HG02885 (cell line): Measurements from ENCODE around the gene PLA2G4E.

Source experiments
- ATAC-seq: cut with Tn5 transposase; IDR thresholded peaks from one replicate; pipeline ENCODE4 v1.9.1; 2021; ENCODE audit warnings: mild to moderate bottlenecking; ENCODE audit not compliant: unreplicated experiment, poor library complexity

The PLA2G4E gene

DNA sequence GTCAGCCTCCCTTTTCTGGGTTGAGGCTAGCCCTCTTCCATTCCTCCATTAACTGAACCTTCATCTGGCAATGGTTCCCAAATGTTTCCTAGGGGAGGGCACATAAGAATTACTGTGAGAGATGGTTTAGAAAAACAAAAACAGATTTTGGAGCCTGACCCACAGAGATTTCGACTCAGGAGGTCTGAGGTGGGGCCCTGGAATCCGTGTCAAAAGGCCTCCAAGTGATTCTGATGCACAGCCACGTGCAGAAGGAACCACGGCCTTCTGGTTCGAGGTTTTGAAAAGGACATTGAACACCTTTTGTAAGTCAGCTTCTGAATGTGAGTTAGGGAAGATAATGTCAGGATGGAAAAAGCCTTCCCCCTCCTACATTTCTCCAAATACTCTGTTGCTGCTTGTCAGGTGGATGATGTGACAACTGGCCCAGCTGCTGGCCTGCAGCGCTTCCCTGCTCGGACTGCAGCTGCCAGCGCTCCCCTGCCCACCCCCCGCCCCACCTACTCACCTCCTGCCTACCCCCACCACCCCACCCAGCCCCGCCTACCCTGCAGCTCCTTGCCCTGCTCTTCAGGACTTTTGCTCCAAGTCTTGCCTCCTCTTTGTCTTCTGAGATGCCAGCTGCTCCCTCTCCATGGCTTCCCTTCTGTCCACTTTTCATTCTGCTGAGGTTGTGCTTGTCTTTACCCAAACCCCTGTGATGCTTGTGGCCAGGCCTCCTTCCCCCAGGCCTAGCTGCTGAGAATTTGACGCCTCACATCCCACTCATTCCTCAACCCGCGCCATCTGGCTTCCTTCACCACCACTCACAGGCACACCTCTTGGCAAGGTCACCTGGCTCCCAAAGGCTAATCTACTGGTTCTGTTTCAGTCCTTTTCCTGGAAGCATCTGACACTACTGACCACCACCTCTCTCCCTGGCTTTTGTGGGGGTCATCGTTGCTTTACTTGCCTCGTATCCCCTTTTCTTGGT, 55.1 kb downstream of the PLA2G4E start:
- ATAC-seq, result no peak

DNA sequence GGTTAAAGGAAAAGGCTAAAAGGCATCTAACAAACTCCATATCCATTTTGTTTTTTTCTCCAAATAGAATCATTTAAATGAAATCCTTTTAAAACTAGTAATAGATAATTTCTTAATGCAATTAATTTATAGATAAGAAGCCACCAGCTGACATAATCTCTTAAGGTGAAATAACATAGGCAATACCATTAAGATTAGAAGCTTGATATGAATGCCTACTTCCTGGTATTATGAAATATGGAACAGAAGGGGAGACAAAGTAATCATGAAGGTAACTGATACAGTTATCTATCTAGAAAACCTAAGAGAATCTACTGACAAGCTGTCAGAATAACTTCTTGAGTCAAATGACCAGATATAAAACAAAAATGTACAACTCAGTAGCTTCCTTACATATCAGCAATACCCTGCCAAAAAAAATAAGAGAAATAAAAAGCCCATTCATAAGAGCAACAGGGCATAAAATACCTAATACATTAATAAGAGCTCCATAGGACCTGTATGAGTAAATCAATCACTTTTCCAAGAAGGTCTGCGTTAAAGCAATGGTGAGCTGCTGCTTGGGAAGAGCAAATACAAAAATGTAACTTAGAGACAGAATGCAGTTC, 59.1 kb downstream of the PLA2G4E start:
- no peak for ATAC-seq

DNA sequence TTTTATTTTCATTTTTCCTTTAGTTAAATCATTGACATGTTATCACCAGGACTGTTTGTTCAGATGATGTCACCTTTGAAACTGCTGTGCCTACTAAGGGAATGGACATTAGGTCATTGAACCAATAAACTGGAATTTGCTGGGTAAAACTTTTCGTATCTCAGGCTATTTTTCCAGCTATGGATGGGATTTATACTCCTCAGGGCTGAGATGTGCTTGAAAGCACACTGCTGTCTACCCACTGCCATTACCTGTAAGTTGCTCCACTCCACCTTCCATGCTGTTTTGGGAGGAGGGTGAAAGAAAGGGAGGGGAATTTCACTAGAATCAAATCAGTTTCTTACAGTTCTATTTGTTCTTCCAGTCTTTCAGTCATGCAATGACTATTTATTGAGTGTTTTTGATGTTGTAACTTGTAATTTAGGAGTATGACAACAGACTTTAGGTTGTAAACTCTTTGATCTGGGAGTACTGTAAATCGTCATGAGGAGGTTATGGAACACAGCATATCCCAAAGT, 59.8 kb downstream of the PLA2G4E start:
- ATAC-seq, result no peak

DNA sequence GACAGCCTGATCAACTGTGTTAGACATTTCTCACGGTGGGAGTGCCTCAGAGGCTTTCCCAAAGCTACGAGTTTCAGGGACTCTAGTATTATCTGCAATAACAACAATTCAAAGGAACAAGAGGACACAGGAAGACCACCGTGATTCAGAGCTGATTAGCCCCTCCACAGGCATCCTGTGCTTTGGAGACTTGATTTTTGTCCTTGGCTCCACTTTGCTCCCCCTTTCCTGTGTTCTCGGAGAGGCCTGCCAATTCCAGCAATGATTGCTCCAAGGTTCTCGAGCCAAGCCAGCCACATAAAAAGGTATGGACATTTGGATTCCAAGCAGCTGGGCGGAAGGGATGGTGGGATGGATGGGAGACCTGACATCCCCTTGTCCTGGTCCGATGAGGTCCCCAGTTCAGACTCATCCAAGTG, 62.8 kb downstream of the PLA2G4E start:
- ATAC-seq, result no peak

DNA sequence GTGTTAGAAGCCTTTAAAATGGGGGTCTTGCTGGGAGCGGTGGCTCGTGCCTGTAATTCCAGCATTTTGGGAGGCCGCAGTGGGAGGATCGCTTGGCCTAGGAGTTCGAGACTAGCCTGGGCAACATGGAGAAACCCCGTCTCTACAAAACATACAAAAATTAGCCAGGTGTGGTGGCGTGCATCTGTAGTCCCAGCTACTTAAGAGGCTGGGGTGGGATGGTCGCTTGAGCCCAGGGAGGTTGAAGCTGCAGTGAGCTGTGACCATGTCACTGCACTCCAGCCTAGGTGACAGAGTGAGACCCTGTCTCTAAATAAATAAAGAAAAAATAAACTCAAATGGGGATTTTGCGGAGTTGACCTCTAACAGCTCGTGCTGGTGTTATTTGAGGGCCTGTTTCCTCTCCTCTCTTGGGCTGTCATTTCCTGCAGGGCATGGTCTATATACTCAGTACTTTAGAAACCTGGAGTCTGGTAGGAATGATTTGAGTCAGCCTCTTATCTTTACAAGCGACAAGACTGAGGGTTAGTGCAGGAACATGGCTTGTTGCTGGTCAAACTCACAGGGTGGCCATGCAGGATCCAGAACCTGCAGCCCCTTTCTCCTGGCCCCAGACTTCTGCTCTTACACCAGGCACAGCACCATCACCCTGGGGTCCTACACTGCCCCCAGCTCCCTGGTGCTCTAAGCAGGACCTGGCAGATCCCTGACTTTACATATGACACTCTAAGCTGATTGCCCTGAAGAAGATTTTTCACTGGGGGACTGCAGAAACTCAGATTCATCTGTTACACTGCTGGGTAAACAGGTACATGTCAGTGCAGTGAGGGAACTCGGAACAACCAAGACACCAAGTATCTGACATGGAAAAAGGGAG, 63.6 kb downstream of the PLA2G4E start:
- peak; percentile 77 for ATAC-seq

DNA sequence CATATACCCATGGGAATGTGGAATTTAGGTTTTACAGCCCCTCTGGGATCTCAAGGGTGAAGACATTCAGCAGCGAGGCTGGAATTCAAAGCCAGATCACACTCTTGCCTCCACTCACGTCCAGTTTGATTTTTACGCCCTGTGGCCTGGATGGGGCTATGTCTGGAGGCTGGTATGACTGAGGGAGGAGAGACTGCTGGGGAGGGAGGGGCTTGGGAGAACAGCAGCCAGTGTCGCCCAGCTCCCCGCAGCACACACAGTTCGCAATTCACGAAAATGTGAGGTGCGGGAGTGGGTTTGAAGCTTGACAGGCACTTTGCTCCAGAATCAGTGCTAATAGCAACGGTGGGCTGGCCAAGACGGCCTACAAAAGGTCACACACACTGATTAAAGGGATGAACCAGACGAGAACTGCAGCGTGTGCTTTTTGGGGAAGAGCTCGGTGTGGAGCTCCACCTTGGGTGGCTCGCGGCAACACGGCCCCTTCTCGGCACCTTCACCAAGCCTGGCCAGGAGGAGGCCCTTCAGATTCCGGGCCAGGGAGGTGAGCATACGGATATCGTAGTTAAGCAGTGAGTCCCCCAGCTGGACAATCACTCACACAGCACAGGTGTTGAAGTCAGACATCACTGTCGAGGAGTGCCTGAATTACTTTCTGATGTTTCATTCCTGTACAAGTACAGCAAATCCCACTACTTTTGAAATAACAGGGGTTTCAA, 64.9 kb downstream of the PLA2G4E start:
- ATAC-seq, result no peak

DNA sequence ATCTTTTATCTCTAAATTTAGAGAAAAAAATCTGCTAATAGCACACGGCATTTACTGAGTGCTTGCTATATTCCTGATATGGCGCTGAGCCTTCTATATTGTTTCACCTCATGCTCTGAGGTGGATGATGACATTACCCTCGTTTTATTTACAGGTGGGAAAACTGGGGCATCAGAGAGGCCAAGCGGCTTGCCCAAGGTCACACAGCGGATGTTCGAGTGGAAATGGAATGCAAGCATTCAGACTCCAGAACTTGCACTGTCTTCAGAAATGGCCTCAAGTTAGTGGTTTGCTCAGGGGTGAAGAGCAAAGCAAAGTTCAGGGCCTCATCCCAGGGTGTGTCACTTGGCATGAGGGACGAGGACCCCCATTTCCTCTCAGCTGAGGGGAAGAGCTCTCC, 65.7 kb downstream of the PLA2G4E start:
- ATAC-seq, result no peak

DNA sequence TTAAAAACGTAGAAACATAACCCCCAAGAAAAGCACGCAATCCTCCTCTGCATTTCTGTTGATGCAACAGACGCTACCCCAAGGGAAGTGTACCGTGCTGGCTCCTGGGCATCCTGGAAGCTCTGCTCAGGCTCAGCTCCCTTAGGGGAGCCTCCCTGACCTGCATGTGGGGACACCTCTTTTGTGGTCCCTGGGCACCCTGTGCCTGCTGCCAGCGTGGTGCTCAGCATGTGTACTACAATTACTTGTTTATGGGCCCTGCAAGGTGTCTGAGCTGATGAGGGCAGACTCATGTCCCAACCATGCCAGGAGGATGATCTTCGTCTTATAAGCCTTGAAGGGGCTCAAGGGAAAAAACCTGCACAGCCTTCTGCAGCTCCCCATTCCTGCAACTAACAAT, 66.8 kb downstream of the PLA2G4E start:
- ATAC-seq, result no peak

DNA sequence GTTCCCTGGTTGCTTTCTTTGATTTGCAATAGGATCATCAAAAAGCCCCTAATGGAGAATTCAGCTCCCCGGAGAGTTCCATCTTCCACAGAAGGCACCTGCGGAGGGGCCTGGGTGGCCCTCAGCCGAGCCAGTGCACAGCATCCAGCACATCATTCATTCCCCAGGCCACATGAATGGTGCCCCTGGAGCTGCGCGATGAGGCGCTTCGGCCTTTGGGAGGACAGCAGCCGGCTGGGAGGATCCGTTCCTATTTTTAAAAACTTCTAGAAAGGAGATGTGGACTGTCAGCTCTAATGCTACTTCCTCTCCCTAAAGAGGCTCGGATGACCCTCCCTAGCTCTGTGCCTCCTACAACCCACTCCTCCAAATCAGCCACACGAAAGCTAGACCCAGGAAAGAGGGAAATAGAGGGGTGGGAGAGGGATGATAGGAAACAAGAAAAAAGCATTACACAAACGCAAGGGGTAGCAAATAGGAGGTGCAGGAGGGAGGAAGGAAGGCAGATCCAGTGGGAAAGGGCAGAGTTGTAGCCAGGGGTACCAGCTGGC, 68.8 kb downstream of the PLA2G4E start:
- no peak for ATAC-seq

DNA sequence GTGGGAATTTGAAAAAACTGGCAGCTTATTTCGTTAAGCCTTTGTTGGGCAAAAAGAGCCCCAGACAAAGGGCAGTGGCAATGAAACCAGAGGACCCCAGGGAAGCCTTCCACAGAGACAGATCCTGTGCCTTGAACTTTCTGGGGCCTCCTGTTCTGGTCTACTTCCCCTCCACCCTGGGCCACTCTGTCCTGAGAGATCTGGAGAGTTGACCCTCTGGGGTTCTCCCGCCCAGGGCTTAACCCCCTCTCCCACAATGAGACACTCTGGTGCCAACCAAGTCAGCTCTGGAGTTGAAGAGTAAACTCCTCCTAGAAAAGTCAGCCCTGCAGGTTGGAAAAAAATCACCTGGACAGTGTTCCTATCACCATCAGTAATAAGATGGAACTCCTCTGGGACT, 69.3 kb downstream of the PLA2G4E start:
- ATAC-seq, result no peak

DNA sequence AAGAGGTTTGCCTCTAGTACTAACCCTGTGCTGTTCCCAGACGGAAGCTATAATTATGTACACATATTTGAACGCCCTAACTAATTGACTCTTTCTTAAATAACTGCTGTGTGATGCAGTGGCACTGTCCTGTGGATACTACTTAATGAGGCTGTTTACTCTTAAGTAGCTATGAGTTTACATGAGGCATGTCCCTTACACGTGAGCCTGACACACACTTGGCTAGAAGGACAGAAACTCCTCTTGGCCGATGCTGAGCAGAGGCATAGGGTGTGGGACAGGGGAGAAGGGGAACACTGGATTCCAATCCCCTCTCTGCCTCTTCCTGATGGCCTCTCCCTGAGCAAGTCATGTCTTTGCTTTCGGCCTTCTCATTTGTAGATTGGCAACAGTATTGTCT, 70.4 kb downstream of the PLA2G4E start:
- ATAC-seq, result no peak

DNA sequence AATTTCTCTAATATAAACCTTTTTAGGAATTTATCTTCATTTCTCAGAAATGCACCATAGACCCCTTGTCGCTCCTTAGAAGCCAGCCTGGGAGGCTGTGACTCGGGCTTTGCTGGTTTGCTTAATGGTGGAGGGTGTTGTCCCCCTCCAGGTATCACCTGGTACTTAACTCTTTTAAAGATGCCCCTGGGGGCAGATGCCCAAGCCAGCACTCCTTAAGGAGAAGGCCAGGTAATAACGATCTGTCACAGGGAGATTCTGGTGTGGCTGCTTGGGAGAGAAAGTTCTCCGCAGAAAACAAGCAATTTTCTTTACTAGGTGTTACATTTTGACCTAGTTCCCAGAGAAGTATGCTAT, 70.7 kb downstream of the PLA2G4E start:
- no peak for ATAC-seq

DNA sequence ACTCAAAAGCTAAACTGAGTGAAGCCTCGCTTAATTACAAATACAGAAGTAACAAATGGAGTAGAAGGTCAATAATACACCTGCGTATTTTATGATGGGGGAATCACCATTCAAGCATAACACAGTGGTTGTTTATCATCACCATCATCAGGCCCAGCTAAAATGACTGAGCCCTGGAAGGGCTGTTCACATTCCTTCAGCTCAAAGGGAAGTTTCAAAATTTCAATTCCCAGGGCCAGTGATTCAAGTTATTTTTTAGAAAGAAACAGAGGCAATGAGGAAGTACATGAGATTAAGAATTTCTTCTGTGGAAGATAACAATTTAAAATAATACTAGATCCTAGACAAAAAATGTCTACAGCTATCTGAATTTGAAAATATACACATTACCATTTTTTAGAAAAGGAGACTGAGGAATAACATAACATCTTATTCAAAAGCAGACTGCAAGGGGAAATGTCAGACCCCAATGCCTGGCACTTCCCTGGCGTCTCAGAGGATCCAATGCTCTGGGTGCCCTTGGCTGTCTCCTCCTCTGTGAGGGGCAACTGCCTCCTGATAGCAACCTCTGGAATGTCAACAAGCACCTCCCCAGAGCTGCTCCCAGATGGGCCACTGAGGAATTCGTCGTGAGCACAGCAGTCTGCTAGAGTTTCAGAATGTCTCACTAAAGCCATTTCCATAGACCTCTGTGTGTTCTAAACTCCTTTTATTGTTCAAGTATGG, 71.3 kb downstream of the PLA2G4E start:
- no peak for ATAC-seq

DNA sequence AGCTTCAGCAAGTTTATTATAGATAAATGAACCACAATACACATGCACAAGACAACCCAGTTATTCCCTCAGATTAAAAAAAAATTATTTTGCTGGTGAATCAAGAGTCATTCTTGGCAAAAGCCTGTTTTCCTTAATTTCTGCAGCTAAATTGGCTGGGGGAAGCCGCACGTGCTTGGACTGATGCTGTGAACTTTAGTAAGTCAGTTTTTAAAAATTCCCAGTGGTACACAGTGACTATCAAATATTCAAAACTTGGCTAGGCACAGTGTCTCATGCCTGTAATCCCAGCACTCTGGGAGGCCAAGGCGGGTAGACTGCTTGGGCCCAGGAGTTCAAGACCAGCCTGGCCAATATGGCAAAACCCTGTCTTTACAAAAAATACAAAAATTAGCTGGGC, 72.4 kb downstream of the PLA2G4E start:
- no peak for ATAC-seq

DNA sequence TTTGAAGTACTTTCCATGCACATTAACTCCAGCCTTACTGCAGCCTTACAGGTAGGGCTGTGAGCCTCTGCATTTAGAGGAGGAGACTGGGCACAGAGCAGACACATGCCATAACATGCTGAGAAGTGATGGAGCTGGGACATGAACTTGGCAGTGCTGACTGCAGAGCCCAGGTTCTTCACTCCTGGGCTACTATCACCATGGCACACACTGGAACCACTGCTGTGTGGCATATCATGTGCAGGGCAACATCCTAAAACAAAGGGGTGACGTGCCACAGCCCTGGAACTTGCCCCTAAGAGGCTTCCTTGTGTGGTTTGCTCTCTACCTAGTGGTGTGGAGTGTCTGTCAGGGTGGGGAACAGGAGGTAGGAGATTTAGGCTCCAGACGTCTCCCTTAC, 73.9 kb downstream of the PLA2G4E start:
- no peak for ATAC-seq

DNA sequence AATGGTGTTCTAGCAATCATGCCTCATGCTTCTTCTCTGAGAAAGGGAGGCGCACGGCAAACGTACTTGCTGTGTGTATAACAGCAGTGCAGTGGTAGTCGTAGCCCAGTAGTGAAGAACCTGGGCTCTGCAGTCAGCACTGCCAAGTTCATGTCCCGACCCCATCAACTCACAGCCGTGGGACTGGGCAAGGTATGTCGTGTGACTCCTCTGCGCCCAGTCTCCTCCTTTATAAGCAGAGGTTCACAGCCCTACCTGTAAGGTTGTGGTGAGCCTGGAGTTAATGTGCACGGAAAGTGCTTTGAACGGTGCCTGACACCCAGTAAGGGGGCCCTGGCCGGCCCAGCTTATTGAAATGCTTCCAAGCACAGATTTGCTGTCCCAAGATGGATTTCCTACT, 75.1 kb downstream of the PLA2G4E start:
- no peak for ATAC-seq

DNA sequence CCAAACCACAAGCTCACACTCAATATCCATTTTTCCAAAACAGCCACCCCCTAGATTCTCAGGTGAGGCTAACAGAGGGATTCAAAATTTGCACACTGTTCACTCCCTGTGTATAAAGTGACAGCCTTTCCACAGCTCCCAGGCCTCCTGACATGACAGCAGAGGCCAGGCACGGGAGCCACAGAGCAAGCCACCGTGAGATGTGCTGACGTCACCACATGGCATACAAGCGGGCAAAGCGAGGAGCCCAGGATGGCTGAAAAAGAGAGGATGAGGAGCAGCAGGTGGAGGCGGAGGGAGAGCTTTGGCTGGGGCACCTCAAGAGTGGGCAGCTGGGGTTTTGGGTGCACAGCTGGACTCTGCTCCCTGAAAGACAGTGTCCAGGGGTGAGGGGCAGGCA, 75.6 kb downstream of the PLA2G4E start:
- ATAC-seq, result no peak

DNA sequence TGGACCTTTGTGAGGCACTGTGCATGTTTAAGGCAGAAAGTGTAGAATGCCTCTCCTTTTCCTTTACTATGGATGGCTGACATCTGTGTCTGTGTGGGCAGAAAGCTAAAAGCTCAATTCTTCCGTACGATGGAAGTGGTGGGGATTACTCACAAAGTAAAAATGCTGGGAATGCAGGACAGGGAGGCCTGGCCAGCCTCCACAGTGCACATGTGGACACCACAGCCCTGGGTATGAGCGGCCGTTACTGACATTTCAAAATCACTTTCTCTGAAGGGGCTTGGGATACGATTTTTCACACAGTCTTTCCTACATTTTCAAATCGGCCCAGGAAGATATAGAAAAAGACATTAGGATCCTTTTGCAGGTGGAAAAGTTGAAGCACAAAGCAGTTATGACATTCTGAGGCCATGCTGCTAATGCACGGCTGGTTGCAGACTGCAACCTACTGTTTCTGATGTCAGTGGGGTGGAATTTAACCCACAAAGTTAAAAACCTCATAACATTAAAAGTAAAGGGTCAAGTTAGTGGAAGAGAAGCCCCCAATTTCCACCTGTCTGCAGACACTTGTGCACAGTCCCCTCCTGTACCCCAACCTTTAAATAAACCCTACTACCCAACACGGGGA, 76.4 kb downstream of the PLA2G4E start:
- no peak for ATAC-seq
